ENCODE data around the gene CASP2.

- peak; percentile 17 to 52 (median 45) for TF ChIP-seq CTCF (IDR thresholded peaks at IDR 0.05)
- no peak for TF ChIP-seq POLR2A (IDR thresholded peaks at IDR 0.05)
Measured at GRCh38 chr7:143299840-143300239, 11.7 kb downstream of the CASP2 start.

Data from tibial nerve (tissue), 3 donors.